Cardiac fibroblast (primary cell): Measurements from ENCODE around the gene ENG.

Experiments used
- DNase-seq, 2 donors: peaks; one replicate each; pipeline versions ENCODE4 v3.0.0 to v3.0.0-alpha.2; 2010; ENCODE audit warnings: low read depth in 2 of 2
- H3K4me3 ChIP-seq, 2 donors: replicated peaks in 1 of 2; 1 replicate in 1 of 2; 2 replicates in 1 of 2; pipeline ENCODE4 v1.5.1; 2011; ENCODE audit warnings: low read depth in 2 of 2, low read length in 2 of 2, mild to moderate bottlenecking in 2 of 2, moderate library complexity in 1 of 2
- TF ChIP-seq, protein P1 (sequence below): IDR thresholded peaks from one replicate; pipeline ENCODE4 v1.5.1; 2011; ENCODE audit warnings: low read depth, mild to moderate bottlenecking, low read length, inconsistent platforms

ENG gene

DNA sequence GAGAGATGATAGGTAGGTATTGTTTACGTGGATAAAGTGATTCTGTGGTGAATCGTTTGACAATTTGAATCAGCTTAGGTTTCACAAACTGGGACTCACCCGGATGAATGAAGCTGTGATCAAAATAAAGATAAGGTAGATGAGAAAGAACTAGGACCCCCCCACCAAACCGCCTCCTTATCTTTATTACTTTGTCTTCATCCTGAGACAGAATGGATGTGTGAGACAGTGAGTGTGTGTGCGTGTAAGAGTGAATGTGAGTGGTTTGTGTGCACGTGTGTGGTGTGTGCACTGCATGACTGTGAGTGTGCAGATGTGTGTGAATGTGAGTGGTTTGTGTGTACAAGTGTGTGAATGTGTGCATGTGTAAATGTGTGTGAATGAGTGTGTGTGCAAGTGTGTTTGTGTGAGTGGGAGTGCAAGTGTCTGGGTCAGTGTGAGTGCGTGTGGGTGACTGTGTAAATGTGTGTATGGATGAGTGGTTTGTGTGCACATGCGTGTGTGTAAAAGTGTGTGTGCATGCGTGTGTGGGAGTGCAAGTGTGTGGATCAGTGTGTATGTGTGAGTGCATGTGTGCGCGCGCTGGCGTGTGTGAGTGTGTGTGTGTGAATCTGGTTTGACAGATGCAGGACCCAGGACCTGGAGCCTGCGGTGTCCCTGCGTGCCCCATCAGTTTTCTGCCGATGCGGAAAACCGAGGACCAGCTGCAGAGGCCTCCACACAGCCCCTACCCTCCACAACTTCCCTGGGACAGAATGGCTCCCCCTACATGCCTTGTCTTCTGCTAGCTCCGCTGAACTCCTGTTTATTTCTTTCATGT, 11.4 kb upstream of the ENG start:
- no peak overlapping the region for H3K4me3 ChIP-seq
- TF ChIP-seq, protein P1, sequence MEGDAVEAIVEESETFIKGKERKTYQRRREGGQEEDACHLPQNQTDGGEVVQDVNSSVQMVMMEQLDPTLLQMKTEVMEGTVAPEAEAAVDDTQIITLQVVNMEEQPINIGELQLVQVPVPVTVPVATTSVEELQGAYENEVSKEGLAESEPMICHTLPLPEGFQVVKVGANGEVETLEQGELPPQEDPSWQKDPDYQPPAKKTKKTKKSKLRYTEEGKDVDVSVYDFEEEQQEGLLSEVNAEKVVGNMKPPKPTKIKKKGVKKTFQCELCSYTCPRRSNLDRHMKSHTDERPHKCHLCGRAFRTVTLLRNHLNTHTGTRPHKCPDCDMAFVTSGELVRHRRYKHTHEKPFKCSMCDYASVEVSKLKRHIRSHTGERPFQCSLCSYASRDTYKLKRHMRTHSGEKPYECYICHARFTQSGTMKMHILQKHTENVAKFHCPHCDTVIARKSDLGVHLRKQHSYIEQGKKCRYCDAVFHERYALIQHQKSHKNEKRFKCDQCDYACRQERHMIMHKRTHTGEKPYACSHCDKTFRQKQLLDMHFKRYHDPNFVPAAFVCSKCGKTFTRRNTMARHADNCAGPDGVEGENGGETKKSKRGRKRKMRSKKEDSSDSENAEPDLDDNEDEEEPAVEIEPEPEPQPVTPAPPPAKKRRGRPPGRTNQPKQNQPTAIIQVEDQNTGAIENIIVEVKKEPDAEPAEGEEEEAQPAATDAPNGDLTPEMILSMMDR: no peak
- DNase-seq: no peak

DNA sequence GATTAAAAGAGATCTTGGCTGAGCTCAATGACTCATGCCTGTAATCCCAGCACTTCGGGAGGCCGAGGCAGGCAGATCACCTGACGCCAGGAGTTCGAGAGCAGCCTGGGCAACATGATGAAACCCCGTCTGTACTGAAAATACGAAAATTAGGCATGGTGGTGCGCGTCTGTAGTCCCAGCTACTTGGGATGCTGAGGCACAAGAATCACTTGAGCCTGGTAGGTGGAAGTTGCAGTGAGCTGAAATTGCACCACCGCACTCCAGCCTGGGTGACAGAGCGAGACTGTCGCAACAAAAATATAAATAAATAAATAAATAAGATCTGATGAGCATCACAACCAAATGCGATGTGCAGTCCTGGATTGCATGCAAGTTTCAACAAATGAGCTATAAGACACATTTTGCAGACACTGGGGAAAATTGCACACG, 8.7 kb upstream of the ENG start:
- DNase-seq: no peak
- no peak overlapping the region for H3K4me3 ChIP-seq
- TF ChIP-seq, protein P1: no peak

DNA sequence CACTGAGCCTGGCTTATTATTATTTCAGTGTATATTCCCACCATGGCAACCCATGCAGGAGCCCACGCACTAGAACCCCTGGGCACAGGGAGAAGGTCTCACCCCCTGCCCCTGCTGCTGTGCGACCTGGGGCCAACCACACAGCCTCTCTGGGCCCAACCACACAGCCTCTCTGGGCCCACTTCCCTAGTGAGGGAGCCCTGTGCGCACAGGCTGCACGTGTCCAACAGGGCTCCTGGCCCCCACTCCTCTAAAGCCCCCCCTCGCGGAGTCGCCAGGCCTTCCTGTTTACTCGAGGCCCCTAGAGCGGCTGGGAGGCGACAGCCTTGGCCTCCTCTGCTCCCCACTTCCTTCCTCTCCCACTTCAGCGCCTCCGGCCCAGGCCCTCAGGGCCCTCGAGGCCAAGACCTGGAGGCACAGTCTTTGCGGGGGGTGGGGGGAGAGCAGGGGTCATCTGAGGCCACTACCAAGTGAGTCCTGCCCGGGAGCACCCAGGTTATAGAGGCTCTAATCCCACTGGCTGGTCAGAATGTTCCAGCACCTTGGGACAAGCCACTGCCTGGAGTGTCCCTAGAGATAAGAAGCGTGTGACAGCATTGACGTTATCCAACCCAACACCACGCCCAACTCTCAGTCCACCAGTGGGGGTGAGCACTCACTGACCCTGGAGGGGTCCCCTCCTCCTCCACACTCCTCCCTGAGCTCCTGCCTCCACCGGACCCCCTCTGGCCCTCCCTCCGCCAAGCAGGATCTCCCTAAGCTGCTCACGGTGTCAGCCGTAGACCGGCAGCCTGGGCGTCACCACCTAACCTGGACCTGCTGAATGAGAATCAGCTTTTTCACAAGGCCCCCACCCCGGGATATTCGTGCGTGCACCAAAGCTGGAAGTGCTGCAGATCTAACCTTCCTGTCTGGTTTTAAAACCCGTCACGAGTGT, 7.9 kb upstream of the ENG start:
- DNase-seq: peak in 1 of 2 donors; percentile 46
- no peak overlapping the region for H3K4me3 ChIP-seq
- TF ChIP-seq, protein P1: no peak

DNA sequence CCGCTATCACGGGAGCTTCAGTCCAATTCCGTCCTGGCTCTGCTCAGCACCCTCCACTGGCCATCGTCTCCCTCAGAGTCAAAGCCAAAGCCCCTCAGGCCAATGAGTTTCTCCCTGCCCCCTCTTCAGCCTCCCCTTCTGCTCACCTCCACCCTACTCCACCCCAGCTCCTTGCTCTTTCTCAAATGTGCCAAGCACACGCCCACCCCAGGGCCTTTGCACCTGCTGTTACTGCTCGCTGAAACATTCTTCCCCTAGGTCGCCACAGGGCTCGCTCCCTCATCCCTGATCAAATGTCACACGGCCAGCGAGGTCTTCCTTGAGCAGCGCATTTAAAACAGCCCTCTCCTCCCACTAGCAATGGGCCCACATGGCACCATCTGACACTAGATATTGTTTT, 6.3 kb upstream of the ENG start:
- H3K4me3 ChIP-seq: no peak overlapping the region
- DNase-seq: no peak
- TF ChIP-seq, protein P1: no peak

DNA sequence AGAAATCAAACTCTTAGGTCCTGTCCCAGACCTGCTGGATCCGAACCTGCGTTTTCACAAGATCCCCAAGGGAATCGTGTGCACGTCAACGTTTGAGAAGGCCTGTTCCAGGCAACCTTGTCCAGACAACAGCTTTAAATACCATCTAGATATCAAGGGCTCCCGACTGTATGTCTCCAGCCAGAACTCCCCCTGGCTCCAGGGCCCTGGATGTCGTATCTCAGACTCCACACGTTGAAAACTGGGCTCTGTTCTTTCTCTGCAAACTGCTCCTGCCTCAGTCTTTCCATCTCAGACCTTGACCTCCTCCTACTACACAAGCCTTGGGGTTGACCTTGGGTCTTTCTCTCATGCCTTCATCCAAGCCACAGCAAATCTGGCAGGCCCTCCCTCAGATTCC, 5.8 kb upstream of the ENG start:
- peak in 1 of 2 donors; percentile 78 for DNase-seq
- TF ChIP-seq, protein P1: no peak
- no peak overlapping the region for H3K4me3 ChIP-seq

DNA sequence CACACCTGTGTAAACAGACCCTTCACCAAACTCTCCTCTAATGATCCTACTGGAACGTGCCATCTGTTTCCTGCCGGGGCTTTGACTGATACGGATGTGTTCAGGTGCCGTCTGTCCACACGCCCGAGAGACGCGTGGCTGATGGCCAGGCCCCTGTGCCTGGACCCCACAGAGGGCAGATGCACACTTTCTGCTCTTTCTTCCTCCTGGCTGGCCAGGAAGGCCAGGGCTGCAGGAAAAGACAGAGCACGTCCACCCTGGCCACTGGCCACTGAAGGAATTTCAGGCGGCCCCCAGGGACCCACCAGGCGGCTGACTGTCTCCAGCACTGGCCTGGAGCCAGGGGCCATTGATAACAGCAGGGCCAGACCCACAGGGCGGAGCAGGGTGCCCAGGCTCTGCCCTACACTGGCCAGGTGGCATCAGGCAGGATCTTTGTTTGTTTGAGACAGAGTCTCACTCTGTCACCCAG, 3.6 kb upstream of the ENG start:
- DNase-seq: peak; percentile 57 to 67
- H3K4me3 ChIP-seq: no peak overlapping the region
- TF ChIP-seq, protein P1: no peak
